Mesodermal cell (in vitro differentiated cells): ENCODE measurements around the gene CYCS.
"Not testable (repeated sequence)": the region's sequence is repeated elsewhere in the genome, so short reads cannot be mapped to it uniquely, and the experiment has no call there.

Experiments used
- H3K27ac ChIP-seq: 2 replicates; pipeline ENCODE4 v1.7.0; 2013; ENCODE audit warnings: mild to moderate bottlenecking, low read depth, low read length, moderate library complexity; ENCODE audit not compliant: severe bottlenecking
- H3K36me3 ChIP-seq: 2 replicates; pipeline ENCODE4 v1.7.1; 2013; ENCODE audit warnings: mild to moderate bottlenecking, low read length, moderate library complexity; ENCODE audit not compliant: control insufficient read depth, insufficient read depth
- H3K4me1 ChIP-seq: one replicate; pipeline ENCODE4 v1.7.1; 2013; ENCODE audit warnings: mild to moderate bottlenecking, low read length; ENCODE audit not compliant: insufficient read depth, control insufficient read depth, poor library complexity, severe bottlenecking
- H3K4me3 ChIP-seq: 2 replicates; pipeline ENCODE4 v1.7.0; 2013; ENCODE audit warnings: low read length, control low read depth, mild to moderate bottlenecking; ENCODE audit not compliant: insufficient read depth, poor library complexity, severe bottlenecking; ENCODE audit errors: extremely low read depth
- H3K9me3 ChIP-seq: 2 replicates; pipeline ENCODE4 v1.7.1; 2013; ENCODE audit warnings: mild to moderate bottlenecking, low read length, moderate library complexity; ENCODE audit not compliant: control insufficient read depth
- WGBS, 2 experiments: methylation state at CpG; one replicate each; pipeline ENCODE4 v1.1.5; 2013; ENCODE audit warnings: missing lambda C conversion rate in 2 of 2; ENCODE audit not compliant: insufficient coverage in 2 of 2; 5-methylcytosine and 5-hydroxymethylcytosine counted together

Gene CYCS

DNA sequence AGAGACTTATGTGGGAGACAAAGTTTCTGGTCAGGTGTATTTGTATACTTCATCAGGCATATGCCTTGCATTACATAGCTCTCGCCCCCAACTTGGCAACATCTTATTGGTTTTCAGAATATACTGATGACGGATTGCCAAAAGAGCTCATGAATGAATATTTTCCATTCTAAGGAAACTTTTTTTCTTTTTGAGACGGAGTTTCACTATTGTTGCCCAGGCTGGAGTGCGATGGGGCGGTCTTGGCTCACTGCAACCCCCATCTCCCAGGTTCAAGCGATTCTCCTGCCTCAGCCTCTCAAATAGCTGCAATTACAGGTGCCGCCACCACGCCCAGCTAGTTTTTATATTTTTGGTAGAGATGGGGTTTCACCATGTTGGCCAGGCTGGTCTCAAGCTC lies 6.0 kb downstream of the CYCS start:
- H3K36me3 ChIP-seq = peaks cover 40% of the 10 kb centered on the region
- H3K27ac ChIP-seq = no peak overlapping the region
- H3K9me3 ChIP-seq = no peaks in the 10 kb centered on the region
- H3K4me3 ChIP-seq = no peak overlapping the region
- WGBS, 2 experiments = 97 to 100% methylated on average over 5 to 6 of the region's 8 CpGs
- no peaks in the 10 kb centered on the region for H3K4me1 ChIP-seq

- no peak overlapping the region for H3K4me3 ChIP-seq
- H3K36me3 ChIP-seq = peaks cover 38% of the 10 kb centered on the region
- H3K27ac ChIP-seq = no peak overlapping the region
- 76 to 93% methylated on average over 6 to 7 of the region's 8 CpGs for WGBS, 2 experiments
- no peaks in the 10 kb centered on the region for H3K9me3 ChIP-seq
- no peaks in the 10 kb centered on the region for H3K4me1 ChIP-seq
Observed at GRCh38 chr7:25118048-25118753, 6.9 kb downstream of the CYCS start.

DNA sequence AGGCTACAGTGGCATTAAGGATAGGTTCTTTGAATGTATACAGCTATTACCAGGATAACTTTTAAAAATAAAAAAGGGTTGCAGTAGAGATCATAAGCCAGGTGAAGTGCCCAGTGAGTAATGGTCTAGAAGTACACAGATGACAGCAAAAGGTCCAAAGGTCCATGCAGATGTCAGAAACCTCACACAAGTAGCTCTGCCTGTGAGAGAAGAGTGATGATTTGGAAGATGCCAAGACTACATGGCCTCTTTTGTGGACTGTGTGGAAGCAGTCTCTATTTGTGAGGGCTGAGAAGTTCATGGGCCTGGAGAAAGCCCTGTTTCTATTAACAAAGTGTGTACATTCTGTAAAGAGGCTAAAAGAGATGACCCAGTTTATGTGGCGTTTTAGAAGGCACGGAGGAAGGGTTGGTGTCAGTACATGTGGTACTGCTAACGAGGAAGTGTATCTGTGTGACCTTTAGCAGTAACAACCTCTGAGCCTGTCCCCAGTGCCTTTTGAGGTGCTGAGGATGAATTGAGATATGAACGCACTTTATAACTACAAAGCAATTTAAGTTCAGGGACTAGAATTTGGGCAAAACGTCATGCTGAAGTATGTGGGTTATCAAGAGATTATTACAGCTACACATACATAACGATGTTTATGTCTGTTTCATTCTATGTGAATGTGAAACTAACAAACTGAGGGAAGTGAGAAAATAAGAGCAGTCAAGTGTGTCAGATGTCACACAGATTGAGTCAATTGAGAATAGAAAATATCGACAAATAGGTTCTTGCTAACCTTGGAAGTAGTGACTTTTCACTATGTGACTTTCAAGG lies 7.6 kb downstream of the CYCS start:
- Histone ChIP-seq H3K36me3 (peaks cover 34% of the 10 kb centered on the region), H3K4me3 (no peak overlapping the region), H3K27ac (no peak overlapping the region), H3K9me3 (no peaks in the 10 kb centered on the region), H3K4me1 (no peaks in the 10 kb centered on the region)
- WGBS, 2 experiments = 86 to 93% methylated on average over 4 to 5 of the region's 7 CpGs

GRCh38 chr7:25116621-25117020 lies 8.4 kb downstream of the CYCS start:
- 91 to 93% methylated on average over 5 of the region's 5 CpGs for WGBS, 2 experiments
- Histone ChIP-seq H3K4me1 (no peaks in the 10 kb centered on the region), H3K36me3 (peaks cover 26% of the 10 kb centered on the region), H3K27ac (no peak overlapping the region), H3K4me3 (no peak overlapping the region), H3K9me3 (no peaks in the 10 kb centered on the region)

DNA sequence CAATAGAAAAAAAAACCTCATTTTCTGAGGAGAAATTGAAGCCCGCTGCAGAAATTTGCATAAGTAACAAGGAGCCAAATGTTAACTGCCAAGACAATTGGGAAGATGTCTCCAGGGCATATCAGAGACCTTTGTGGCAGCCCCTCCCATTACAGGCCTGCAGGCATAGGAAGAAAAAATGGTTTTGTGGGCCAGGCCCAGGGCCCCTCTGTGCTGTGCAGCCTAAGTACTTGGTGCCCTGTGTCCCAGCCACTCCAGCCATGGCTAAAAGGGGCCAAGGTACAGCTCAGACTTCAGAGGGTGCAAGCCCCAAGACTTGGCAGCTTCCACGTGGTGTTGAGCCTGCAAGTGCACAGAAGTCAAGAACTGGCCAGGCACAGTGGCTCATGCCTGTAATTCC lies 14.5 kb downstream of the CYCS start:
- not testable (repeated sequence) for H3K9me3 ChIP-seq

DNA sequence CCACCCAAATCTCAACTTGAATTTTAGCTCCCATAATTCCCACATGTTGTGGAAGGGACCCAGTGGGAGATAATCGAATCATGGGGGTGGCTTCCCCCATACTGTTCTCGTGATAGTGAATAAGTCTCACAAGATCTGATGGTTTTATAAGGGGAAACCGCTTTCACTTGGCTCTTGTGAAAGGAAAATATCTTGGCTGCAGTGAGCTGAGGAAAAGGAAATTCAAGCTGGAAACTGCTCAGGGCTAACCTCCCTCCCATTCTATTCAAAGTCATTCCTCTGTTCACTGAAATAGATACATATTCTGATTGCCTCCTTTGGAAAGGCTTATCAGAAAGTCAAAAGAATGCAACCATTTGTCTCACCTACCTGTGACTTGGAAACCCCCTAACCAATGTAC lies 15.8 kb downstream of the CYCS start:
- no peaks in the 10 kb centered on the region for H3K9me3 ChIP-seq
- no peaks in the 10 kb centered on the region for H3K36me3 ChIP-seq
- 80 to 100% methylated on average over 1 of the region's 3 CpGs for WGBS, 2 experiments
- H3K4me1 ChIP-seq = no peaks in the 10 kb centered on the region
- no peak overlapping the region for H3K27ac ChIP-seq
- H3K4me3 ChIP-seq = no peak overlapping the region

More for the DNA sequence above, 14.5 kb downstream of the CYCS start:
- not testable (repeated sequence) for H3K27ac ChIP-seq, H3K4me1 ChIP-seq, H3K36me3 ChIP-seq, H3K4me3 ChIP-seq
- WGBS, 2 experiments = 82 to 93% methylated on average over 2 of the region's 2 CpGs

GRCh38 chr7:25105911-25106310 lies 19.1 kb downstream of the CYCS start:
- Histone ChIP-seq H3K9me3 (no peaks in the 10 kb centered on the region), H3K4me1 (no peaks in the 10 kb centered on the region), H3K4me3 (no peak overlapping the region), H3K36me3 (no peaks in the 10 kb centered on the region), H3K27ac (no peak overlapping the region)
- 71 to 82% methylated on average over 3 of the region's 3 CpGs for WGBS, 2 experiments

GRCh38 chr7:25103773-25104172 lies 21.3 kb downstream of the CYCS start:
- no peak overlapping the region for H3K4me3 ChIP-seq
- H3K4me1 ChIP-seq = no peaks in the 10 kb centered on the region
- H3K27ac ChIP-seq = no peak overlapping the region
- WGBS, 2 experiments = 85 to 94% methylated on average over 2 to 3 of the region's 5 CpGs
- H3K36me3 ChIP-seq = no peaks in the 10 kb centered on the region
- no peaks in the 10 kb centered on the region for H3K9me3 ChIP-seq

GRCh38 chr7:25101817-25102216 lies 23.2 kb downstream of the CYCS start:
- Histone ChIP-seq H3K27ac (no peak overlapping the region), H3K9me3 (no peaks in the 10 kb centered on the region), H3K4me1 (no peaks in the 10 kb centered on the region), H3K4me3 (no peak overlapping the region), H3K36me3 (no peaks in the 10 kb centered on the region)

DNA sequence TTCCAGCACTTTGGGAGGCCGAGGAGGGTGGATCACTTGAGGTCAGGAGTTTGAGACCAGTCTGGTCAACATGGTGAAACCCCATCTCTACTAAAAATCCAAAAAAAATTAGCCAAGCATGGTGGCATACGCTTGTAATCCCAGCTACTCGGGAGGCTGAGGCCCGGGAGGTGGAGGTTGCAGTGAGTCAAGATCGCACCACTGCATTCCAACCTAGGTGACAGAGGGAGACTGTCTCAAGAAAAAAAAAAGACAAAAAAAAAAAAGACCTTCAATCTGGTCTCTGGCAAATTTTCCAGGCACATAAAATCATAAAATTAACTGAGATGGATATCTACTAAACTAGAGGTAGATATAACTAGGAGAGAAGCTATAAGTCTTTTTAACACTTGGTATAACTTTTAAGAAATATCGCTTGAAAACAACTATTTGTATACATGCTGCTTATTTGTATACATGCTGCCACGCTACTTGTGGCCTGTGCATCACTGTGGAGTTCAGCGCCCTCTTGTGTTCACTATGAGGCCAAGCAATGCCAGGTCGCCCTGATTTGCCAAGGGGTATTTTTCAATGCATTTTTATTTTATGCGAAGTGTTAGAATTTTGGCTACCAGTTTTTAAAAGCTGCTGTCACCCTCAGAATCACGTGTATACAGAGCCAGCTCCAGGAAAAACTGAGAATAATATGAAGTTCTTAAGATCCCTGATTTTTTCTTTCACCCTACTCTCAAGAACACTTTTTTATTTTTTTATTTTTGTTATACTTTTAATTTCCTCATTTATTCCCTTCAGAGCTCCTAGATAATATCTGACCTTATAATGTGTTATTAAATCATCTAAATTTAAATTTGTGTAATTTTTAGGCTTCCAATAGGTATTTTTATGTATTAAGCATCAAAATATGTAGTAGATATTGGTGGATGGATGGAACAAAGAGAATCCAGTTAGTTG lies 26.7 kb downstream of the CYCS start:
- H3K36me3 ChIP-seq = no peaks in the 10 kb centered on the region
- 20 to 50% methylated on average over 2 to 3 of the region's 11 CpGs for WGBS, 2 experiments
- no peak overlapping the region for H3K4me3 ChIP-seq
- peaks cover 6% of the 10 kb centered on the region for H3K9me3 ChIP-seq
- no peak overlapping the region for H3K27ac ChIP-seq
- H3K4me1 ChIP-seq = no peaks in the 10 kb centered on the region
